ENCODE results near the gene B3GNT8. TPM values are rescaled to one million over a fixed set of nuclear protein-coding genes. Genes with fewer than 3 reads are reported as not detected.
"Not testable (repeated sequence)": the region's sequence is repeated elsewhere in the genome, so short reads cannot be mapped to it uniquely, and the experiment has no call there.

Gene B3GNT8
- total and polyA plus RNA-seq, 9 donors: 0.51 to 2.2 (median 1.2) TPM; not detected in 1

DNA sequence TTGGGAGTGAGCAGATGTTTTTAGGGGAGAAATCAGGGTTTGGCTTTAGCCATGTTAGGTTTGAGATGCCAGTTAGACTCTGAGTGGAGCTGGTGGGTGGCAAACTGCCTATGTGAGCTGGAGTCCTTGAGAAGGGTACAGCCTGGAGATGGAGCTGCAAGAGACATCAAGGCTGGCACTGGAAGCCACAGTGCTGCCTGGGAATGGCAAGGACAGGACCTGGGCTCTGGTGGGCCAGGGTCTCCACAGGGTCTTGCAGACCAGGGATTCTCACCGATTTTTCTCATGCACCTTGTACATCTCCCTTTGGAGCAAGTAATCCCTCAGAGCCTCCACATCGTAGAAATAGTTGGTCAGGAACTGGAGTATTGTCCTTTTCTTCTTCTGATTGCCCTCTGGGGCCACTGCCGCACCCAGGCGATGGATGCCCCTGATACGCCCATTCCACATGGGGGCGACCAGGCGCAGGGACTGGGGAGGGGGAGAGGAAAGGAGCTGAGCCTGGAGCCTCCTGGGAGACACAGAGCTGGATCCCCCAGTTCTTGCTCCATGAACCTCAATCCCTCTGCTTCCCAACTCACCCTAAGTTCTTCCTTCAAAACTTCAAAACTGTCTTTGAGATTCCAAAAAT, 10.9 kb upstream of the B3GNT8 start:
- no peak overlapping the region for H3K27ac ChIP-seq

DNA sequence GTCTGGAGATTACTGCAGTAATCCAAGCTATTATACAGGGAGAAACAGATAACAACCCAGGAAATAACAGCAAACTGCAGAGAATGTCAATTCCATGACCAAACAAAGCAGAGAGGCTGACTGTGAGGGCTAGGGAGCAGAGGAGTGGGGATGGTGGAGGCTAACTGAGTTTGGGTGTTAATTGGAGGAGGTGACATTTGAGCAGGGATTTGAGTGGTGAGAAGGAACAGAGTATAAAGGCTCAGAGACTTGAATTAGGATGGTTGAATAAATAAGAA, 9.4 kb upstream of the B3GNT8 start:
- no peak for DNase-seq
- no peaks in the 10 kb centered on the region for H3K27me3 ChIP-seq
- no peak overlapping the region for H3K27ac ChIP-seq
- no peaks in the 10 kb centered on the region for H3K36me3 ChIP-seq
- H3K4me3 ChIP-seq: no peak overlapping the region
- H3K9me3 ChIP-seq: no peaks in the 10 kb centered on the region
- H3K4me1 ChIP-seq (ENCODE audit: insufficient read depth): no peaks in the 10 kb centered on the region
- TF ChIP-seq EP300 (IDR thresholded peaks at IDR 0.05) (no peak), POLR2A (IDR thresholded peaks at IDR 0.05) (no peak)
- TF ChIP-seq, protein P1, sequence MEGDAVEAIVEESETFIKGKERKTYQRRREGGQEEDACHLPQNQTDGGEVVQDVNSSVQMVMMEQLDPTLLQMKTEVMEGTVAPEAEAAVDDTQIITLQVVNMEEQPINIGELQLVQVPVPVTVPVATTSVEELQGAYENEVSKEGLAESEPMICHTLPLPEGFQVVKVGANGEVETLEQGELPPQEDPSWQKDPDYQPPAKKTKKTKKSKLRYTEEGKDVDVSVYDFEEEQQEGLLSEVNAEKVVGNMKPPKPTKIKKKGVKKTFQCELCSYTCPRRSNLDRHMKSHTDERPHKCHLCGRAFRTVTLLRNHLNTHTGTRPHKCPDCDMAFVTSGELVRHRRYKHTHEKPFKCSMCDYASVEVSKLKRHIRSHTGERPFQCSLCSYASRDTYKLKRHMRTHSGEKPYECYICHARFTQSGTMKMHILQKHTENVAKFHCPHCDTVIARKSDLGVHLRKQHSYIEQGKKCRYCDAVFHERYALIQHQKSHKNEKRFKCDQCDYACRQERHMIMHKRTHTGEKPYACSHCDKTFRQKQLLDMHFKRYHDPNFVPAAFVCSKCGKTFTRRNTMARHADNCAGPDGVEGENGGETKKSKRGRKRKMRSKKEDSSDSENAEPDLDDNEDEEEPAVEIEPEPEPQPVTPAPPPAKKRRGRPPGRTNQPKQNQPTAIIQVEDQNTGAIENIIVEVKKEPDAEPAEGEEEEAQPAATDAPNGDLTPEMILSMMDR (IDR thresholded peaks at IDR 0.05): no peak
- intact Hi-C loops (cut with DNase I): loop anchor here in 1 of 4 donors (10.0 kb wide), 1 partner anchor 112 kb away; no protein-coding TSS in a partner anchor

More for the DNA sequence above, 10.9 kb upstream of the B3GNT8 start:
- Histone ChIP-seq H3K4me3 (no peak overlapping the region), H3K9me3 (no peaks in the 10 kb centered on the region), H3K4me1 (ENCODE audit: insufficient read depth) (no peaks in the 10 kb centered on the region), H3K27me3 (no peaks in the 10 kb centered on the region), H3K36me3 (no peaks in the 10 kb centered on the region)
- peak in 2 of 5 donors; percentile 20 to 29 for DNase-seq
- WGBS, 3 donors: 92 to 95% (median 94%) methylated on average over 7 of the region's 7 CpGs
- intact Hi-C loops (cut with DNase I): loop anchor here in 1 of 4 donors (10.0 kb wide), 1 partner anchor 113 kb away; no protein-coding TSS in a partner anchor
- TF ChIP-seq, protein P1 (IDR thresholded peaks at IDR 0.05): no peak
- TF ChIP-seq POLR2A (IDR thresholded peaks at IDR 0.05) (no peak), EP300 (IDR thresholded peaks at IDR 0.05) (no peak)

DNA sequence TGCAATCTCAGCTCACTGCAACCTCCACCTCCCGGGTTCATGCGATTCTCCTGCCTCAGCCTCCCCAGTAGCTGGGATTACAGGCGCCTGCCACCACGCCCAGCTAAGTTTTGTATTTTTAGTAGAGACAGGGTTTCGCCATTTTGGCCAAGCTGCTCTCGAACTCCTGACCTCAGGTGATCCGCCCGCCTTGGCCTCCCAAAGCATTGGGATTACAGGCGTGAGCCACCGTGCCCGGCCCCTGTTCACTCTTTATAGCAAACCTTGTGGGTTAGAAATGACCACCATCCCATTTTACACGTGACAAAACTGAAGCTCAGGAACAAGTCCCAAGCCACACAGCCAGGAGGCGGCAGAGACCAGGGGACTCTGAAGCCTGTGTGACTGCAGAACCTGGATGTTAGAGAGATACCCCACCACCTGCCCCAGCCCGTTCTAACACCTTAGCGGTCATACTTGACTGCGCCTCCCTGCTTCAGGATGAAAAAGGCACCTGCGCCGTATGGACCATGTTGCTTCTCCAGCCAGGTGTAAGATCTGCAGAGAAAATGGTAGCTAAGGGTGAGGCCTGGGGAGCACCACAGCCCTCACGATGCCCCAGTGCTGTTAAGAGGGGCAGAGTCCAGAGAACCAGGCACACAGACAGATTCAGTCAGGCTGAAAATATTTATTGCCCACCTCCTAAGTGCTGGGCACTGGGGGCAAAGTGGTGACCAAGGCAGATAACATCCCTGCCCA, 8.9 kb upstream of the B3GNT8 start:
- Histone ChIP-seq H3K27me3 (no peaks in the 10 kb centered on the region), H3K4me3 (no peak overlapping the region), H3K4me1 (ENCODE audit: insufficient read depth) (no peaks in the 10 kb centered on the region), H3K9me3 (no peaks in the 10 kb centered on the region), H3K36me3 (no peaks in the 10 kb centered on the region), H3K27ac (no peak overlapping the region)
- intact Hi-C loops (cut with DNase I): loop anchor here in 1 of 4 donors (10.0 kb wide), 1 partner anchor 111 kb away; no protein-coding TSS in a partner anchor
- TF ChIP-seq, protein P1 (IDR thresholded peaks at IDR 0.05): no peak
- no peak for TF ChIP-seq EP300 (IDR thresholded peaks at IDR 0.05)
- no peak for TF ChIP-seq POLR2A (IDR thresholded peaks at IDR 0.05)
- 94 to 96% (median 96%) methylated on average over 19 of the region's 19 CpGs for WGBS, 3 donors
- peak in 1 of 5 donors; percentile 17 for DNase-seq

DNA sequence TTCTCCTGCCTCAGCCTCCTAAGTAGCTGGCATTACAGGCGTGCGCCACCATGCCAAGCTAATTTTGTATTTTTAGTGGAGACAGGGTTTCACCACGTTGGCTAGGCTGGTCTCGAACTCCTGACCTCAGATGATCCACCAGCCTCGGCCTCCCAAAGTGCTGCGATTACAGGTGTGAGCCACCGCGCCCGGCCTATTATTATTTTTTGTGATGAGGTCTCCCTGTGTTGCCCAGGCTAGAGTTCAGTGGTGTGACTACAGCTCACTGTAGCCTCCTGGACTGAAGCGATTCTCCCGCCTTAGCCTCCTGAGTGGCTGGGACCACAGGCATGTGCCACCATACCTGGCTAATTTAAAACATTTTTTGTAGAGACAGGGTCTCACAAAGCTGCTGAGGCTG, 8.2 kb upstream of the B3GNT8 start:
- DNase-seq; H3K4me1 ChIP-seq (ENCODE audit: insufficient read depth); H3K36me3 ChIP-seq; H3K9me3 ChIP-seq; H3K27me3 ChIP-seq; H3K27ac ChIP-seq; H3K4me3 ChIP-seq: not testable (repeated sequence)
- intact Hi-C loops (cut with DNase I): loop anchor here in 1 of 4 donors (10.0 kb wide), 1 partner anchor 111 kb away; no protein-coding TSS in a partner anchor
- WGBS, 3 donors: 94 to 95% (median 95%) methylated on average over 11 of the region's 11 CpGs

DNA sequence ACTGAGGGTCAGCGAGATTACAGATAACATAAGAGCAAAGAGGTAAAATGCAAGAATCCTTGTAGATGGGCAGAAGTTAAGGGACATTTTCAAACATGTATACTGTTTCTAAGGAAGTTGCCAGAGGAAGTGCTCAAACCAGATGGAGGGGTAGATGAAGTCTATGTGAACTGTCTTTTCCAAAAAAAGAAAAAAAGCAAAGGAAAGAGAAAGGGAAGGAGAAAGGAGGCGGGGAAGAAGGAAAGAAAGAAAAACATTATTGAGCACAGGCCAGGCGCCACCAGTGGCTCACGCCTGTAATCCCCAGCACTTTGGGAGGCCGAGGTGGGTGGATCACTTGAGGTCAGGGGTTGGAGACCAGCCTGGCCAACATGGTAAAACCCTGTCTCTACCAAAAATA, 7.3 kb upstream of the B3GNT8 start:
- no peaks in the 10 kb centered on the region for H3K4me1 ChIP-seq (ENCODE audit: insufficient read depth)
- WGBS, 3 donors: 76 to 85% (median 83%) methylated on average over 5 of the region's 5 CpGs
- TF ChIP-seq, protein P1 (IDR thresholded peaks at IDR 0.05): no peak
- TF ChIP-seq EP300 (IDR thresholded peaks at IDR 0.05) (no peak), POLR2A (IDR thresholded peaks at IDR 0.05) (no peak)
- no peak overlapping the region for H3K4me3 ChIP-seq
- no peaks in the 10 kb centered on the region for H3K9me3 ChIP-seq
- H3K27ac ChIP-seq: no peak overlapping the region
- no peaks in the 10 kb centered on the region for H3K27me3 ChIP-seq
- DNase-seq: no peak
- H3K36me3 ChIP-seq: no peaks in the 10 kb centered on the region
- intact Hi-C loops (cut with DNase I): loop anchor here in 1 of 4 donors (10.0 kb wide), 1 partner anchor 110 kb away; no protein-coding TSS in a partner anchor
